Right renal pelvis (tissue), 4 donors: ENCODE data around the gene TXNDC11. TPM values are rescaled to one million over a fixed set of nuclear protein-coding genes. Genes with fewer than 3 reads are reported as not detected.

Experiments used
- DNase-seq, 4 donors: peaks; one replicate each; pipeline ENCODE4 v3.0.0-alpha.2; 2013; ENCODE audit warnings: low read depth in 4 of 4, low spot score in 3 of 4, missing footprints in 1 of 4
- polyA plus RNA-seq, 4 donors: library from polyadenylated mRNA; unstranded; fragments of 120-200 nt; gene quantifications; one replicate each; pipeline ENCODE4 v1.2.1, GENCODE V29; 2013; ENCODE audit not compliant: insufficient read length in 4 of 4

TXNDC11 gene
- polyA plus RNA-seq, 4 donors = 42.5 to 45.7 (median 44.7) TPM

- DNase-seq = no peak
Observed at GRCh38 chr16:11662582-11662981, 80.1 kb downstream of the TXNDC11 start.

- DNase-seq = no peak
Observed at GRCh38 chr16:11660565-11660964, 82.1 kb downstream of the TXNDC11 start.

GRCh38 chr16:11658896-11659708, 83.6 kb downstream of the TXNDC11 start:
- no peak for DNase-seq

GRCh38 chr16:11657556-11657955, 85.1 kb downstream of the TXNDC11 start:
- no peak for DNase-seq

- no peak for DNase-seq
Observed at GRCh38 chr16:11655655-11656054, 87.0 kb downstream of the TXNDC11 start.

- DNase-seq = no peak
Observed at GRCh38 chr16:11651796-11652195, 90.9 kb downstream of the TXNDC11 start.

GRCh38 chr16:11650641-11651591, 91.7 kb downstream of the TXNDC11 start:
- DNase-seq = no peak

- DNase-seq = no peak
Observed at GRCh38 chr16:11649276-11649675, 93.4 kb downstream of the TXNDC11 start.

- no peak for DNase-seq
Observed at GRCh38 chr16:11642765-11643116, 99.9 kb downstream of the TXNDC11 start.

GRCh38 chr16:11640987-11641817, 101.5 kb downstream of the TXNDC11 start:
- no peak for DNase-seq

- DNase-seq = no peak
Observed at GRCh38 chr16:11639925-11640899, 102.4 kb downstream of the TXNDC11 start.

GRCh38 chr16:11639008-11639562, 103.6 kb downstream of the TXNDC11 start:
- DNase-seq = no peak

- DNase-seq = no peak
Observed at GRCh38 chr16:11638140-11638539, 104.5 kb downstream of the TXNDC11 start.

GRCh38 chr16:11637320-11637719, 105.3 kb downstream of the TXNDC11 start:
- no peak for DNase-seq

GRCh38 chr16:11636172-11636721, 106.4 kb downstream of the TXNDC11 start:
- no peak for DNase-seq

- DNase-seq = no peak
Observed at GRCh38 chr16:11635679-11636171, 106.9 kb downstream of the TXNDC11 start.

- no peak for DNase-seq
Observed at GRCh38 chr16:11635113-11635652, 107.5 kb downstream of the TXNDC11 start.

- DNase-seq = no peak
Observed at GRCh38 chr16:11634312-11634711, 108.3 kb downstream of the TXNDC11 start.
